Muscle of back (tissue), 13 donors: ENCODE measurements around the gene SFSWAP. TPM values are rescaled to one million over a fixed set of nuclear protein-coding genes. Genes with fewer than 3 reads are reported as not detected.
"Not testable (repeated sequence)": the region's sequence is repeated elsewhere in the genome, so short reads cannot be mapped to it uniquely, and the experiment has no call there.

Experiments used
- DNase-seq, 3 donors: peaks; one replicate each; pipeline versions ENCODE4 v3.0.0 to v3.0.0-alpha.2; 2013
- long read RNA-seq, 9 donors: transcript quantifications; one replicate each; lab custom pipeline, GENCODE V29; 2026
- polyA plus RNA-seq, 10 donors: library from polyadenylated mRNA; unstranded; fragments of 120-200 nt; gene quantifications; one replicate each; pipeline ENCODE4 v1.2.1, GENCODE V29; 2013; ENCODE audit not compliant: insufficient read length in 10 of 10

The SFSWAP gene
- 10 to 100 TPM; 24.5 to 45.6 (median 30.9) TPM for polyA plus RNA-seq
- long read RNA-seq, donor 1, full-length matches to known transcripts = 4 of 4 reads
- long read RNA-seq, donor 1, partial matches to known transcripts = 0 of 4 reads
- long read RNA-seq, donor 1, other reads (novel, unspliced or antisense) = 0 of 4 reads
- long read RNA-seq, donor 2 = 0 reads
- long read RNA-seq, donor 3 = 0 reads
- long read RNA-seq, donor 4, partial matches to known transcripts = 0 of 1 reads
- long read RNA-seq, donor 4, other reads (novel, unspliced or antisense) = 0 of 1 reads
- long read RNA-seq, donor 5 = 0 reads
- long read RNA-seq, donor 6, partial matches to known transcripts = 14 of 16 reads
- long read RNA-seq, donor 6, other reads (novel, unspliced or antisense) = 0 of 16 reads
- long read RNA-seq, donor 7, partial matches to known transcripts = 5 of 6 reads
- long read RNA-seq, donor 7, other reads (novel, unspliced or antisense) = 0 of 6 reads
- long read RNA-seq, donor 8, partial matches to known transcripts = 0 of 2 reads
- long read RNA-seq, donor 8, other reads (novel, unspliced or antisense) = 0 of 2 reads
- long read RNA-seq, donor 9, partial matches to known transcripts = 0 of 1 reads
- long read RNA-seq, donor 9, other reads (novel, unspliced or antisense) = 0 of 1 reads

DNA sequence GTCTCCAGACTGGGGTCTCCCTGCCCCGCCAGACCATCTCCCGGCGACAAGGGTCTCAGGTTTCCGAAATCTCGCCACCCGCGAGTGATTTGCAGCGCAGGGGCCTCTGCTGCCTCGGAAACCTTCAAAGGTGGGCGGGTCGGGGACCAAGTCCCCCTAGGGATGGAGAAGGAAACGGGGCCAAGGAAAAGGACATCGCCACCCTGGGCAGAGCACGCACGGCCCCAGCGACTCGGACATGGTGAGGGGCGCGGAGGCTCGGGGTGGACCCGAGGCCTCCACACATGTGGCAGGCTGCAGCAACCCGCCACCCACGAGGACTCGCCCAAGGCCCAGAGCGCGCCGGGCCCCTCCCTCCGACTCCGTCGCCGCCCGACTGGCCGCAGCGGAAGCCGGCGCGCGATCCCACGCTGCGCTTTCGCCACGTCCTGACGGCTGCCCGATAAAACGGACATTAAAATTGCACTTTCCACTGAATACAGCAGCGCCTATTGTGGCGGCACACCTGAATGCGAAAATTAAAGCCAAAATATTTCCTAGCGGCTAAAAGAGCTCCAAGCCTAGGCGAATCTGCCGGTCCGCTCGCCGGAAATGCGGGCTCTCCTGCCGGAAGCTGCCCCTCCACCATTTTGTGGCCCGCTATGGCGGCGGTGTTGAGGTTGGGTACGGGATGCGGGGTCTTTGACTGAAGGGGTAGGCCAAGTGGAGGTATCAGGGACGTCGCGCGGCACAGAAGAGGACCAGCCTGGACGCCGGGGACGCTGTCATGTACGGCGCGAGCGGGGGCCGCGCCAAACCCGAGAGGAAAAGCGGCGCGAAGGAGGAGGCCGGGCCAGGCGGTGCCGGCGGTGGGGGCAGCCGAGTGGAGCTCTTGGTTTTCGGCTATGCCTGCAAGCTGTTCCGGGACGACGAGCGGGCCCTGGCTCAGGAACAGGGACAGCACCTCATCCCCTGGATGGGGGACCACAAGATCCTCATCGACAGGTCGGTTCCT lies at the start of gene SFSWAP:
SFSWAP (plus strand) TSS at position 627 of the 994 bp plus-strand sequence; CDS start at position 767, 140 bp downstream.
- peak; percentile 74 to 96 (median 87) for DNase-seq

DNA sequence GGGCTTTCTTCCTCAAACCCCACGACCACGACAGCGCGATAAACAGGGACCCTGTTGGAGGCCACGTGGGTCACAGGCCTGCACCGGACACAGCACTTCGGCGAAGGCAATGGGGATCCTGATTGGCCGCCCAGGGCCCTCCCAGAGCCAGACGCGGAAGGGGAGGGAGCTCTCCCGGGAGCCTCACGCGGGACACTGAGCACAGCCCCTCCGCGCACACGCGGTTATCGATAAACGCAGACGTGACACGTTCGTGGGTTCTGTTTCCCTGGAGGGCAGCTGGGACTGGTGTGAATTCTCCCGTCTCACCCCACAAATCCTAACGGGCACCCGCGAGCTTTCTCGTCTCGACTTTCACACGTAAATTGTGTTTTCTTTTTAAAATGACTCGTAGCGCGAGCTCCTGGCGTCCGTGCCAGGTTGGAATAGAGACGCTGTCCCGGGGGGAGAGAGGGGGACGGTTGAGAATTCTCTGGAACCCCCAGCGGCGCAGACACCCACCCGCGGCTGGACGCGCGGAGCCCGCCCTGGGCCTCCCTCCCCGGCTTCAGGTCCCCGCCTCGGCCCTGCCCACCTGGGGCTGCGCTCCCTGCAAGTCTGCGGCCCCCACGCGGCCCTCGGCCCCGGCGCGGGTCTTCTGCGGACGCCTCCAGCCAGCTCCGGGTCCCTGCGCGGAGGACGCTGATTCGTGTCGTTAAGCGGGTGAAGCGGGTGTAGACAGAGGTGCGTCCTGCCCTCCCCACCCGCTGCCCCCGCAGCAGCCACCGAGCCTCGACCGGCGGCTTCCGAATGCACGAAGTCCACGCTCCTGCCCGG lies 49.5 kb upstream of the SFSWAP start:
- DNase-seq = not testable (repeated sequence)

DNA sequence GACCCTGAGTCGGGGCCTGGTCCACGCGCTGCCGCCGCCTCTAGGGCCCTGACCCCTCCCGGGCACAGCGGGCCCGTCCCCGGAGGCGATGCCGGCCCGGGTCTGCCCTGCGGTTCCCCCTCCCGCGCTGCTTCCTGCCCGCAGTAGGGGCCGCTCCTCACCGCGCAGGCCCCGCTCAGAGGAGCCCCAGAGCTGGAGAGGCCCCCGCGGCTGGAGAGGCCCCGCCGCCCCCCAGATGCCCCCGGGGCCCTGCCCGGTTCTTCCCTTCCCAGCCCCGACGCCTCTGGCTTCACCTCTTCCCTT lies 49.0 kb upstream of the SFSWAP start:
- not testable (repeated sequence) for DNase-seq

DNA sequence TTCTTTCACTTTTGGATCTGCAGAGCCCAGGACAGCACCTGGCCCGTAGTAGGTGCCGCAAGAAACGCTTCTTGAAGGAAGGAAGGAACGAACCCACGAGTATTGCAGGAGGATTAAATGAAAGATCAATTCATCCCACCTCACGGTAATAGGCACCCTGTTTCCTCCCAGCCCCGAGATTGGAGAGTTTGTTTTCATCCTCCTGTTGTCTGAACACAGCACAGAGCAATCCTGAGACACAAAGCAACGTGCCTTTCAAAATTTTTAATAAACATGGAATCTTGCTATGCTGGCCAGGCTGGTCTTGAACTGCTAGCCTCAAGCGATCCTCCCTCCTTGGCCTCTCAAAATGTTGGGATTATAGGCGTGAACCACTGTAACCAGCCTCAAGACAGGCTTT lies 48.5 kb upstream of the SFSWAP start:
- not testable (repeated sequence) for DNase-seq

DNA sequence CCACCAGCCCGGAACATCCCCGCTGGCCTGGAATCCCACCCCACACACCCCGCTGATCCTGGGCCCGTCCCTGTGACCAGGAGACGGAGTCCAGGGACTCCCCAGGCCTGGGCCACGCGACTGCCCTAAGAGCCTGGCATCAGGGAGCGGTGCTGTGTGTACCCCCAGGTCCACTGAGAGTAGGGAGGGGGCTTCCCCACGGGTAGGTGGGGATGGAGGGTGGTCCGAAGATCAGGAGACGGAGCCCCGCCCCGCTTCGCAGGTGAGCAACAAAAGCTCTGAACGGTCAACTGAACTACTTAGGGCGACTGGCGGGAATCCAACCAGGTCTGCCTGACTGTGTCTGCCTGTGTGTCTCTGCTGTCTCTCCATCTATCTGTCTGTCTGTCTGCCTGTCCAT lies 45.2 kb upstream of the SFSWAP start:
- DNase-seq = not testable (repeated sequence)

DNA sequence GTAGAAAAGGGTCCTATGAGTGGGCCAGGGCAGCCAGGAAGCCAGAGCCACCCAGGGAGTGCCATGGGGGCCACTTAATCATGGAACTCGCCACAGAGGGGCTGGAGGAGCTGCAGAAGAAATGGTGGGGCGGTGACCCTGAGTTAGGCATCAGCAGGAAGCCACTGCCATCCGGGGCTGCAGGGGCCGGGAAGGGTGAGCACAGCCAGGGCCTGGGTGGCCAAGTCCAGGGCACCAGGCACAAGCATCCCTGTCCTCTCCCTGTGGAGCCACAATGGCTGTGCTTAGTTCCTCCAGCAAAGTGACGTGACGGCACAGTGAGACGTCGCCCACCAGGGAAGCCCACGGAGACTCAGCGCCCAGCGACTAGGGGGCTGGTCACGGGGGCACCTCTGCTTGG lies 44.4 kb upstream of the SFSWAP start:
- DNase-seq = not testable (repeated sequence)

DNA sequence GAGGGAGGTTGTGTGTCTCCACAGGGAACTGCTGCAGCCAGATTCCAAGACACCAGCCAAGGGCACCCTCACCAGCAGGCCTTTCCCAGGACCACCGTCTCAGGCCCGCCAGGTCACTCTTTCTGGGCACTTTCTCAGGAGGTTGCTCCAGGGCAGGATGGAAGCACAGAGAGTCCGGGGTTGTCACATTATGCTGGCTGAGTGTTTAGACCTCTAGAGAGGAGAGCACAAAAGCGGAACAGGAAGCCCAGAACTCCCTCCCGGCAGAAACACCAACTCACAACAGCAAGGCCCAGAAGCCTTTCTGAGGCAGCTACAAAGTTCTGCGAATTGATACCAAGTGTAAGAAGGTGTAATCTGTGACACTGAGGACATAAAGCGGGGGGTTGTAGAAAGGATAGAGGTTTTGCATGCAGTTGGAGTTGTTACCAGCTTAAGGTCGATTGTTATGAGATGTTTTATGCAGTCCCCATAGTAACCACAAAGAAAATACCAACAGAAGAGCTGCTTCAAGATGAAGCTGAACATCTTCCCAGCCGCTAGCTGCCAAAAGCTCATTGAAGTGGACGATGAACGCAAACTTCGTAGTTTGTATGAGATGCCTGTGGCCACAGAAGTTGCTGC lies 43.8 kb upstream of the SFSWAP start:
- DNase-seq = not testable (repeated sequence)

DNA sequence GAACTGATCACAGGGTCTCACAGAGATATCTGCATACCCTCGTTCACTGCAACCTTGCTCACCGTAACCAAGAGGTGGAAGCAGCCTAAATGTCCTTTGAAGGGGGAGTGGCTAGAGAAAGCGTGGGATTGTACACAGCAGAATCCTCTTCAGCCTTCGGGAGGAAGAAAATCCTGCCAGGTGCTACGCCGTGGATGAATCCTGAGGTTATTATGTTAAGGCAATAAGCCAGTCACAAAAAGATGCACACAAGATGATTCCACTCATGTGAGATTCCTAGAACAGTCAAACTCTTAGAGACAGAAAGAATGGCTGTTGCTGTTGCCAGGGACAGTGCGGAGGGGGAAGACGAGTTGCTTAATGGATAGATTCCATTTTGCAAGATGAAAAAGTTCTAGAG lies 39.6 kb upstream of the SFSWAP start:
- DNase-seq = no peak

DNA sequence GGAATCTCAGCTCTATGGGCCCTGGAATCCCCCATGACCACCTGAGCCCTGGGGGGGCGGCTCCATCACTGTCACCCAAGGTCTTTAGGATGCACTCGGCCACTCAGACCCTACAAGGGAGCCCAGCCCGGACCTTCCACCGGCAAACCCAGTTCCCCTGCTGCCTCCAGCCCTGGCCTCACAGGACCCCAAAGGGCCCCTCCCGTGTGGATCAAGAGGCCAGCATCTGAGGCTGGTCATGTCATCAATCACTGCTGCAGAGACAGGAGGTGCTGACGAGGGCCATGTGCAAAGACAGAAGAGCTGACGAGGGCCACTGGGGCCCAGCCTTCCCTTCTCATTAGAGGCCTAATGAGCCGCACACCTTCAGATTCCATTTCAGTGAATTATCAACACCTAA lies 39.0 kb upstream of the SFSWAP start:
- DNase-seq = no peak

DNA sequence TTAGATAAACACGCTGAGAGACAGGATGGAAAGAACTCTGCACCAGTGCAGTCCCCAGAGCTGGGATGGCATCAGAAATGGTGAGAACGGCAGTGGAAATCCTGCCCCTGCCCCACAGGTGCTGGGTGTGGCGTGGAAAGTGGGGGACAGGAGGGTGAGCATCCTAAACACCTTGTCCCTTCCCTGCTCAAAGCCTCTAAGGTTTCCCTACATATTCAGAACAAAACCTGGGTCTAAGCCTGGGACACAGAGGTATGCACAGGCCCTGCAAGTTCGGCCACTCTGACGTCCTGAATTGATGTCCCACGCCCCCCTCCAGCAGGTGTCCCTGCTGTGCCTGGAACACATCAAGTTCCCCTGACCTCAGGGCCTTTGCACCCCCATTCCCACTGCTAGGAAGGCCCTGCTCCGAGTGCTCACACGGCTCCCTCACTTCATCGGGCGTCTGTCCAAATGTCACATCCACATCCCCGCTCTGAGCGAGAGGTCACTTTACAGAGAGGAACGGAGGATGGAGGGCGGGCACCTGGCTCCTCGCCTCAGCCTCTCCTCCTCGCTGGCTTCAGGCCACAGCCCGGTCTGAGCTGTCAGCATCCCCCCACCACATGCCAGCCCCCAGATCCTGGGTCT lies 38.5 kb upstream of the SFSWAP start:
- DNase-seq = no peak

DNA sequence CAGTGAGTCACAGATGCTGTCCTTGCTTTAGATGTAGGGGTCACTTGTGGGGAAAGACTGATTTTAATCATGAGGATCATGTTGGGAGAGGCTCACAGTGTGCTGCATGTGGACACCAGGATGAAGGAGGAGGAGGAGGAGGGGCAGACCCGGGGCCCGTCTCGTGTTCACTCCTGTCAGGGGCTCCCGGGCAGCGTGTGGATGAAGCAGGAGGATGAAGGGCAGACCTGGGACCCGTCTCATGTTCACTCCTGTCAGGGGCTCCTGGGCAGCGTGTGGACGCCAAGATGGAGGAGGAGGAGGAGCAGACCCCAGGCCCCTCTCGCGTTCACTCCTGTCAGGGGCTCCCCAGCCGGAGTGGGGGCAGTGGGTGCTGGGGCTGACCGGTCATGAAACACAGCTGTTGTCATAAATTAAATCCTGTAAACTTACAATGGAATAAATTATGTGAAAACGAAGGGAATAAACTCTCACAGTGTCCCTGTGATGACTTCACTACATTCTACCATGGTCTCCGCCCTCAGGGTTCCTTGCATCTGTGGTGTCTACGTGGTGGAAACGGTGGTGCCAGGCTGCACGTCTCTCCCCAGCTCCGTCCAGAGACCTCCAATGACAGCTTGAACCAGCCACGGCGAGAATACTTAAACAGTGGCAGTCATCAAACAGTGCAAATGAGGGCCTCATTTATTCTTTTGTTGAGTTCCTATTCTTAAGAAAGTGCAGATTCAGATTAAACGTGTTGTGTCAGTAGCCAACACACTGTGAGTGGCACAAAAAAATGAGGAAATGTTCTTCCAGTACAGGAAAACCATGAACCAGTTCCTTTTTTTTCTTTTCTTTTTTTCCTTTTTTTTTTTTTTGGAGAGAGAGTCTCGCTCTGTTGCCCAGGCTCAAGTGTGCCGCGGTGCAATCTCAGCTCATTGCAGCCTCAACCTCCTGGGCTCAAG lies 37.7 kb upstream of the SFSWAP start:
- peak in 1 of 3 donors; percentile 7 for DNase-seq

DNA sequence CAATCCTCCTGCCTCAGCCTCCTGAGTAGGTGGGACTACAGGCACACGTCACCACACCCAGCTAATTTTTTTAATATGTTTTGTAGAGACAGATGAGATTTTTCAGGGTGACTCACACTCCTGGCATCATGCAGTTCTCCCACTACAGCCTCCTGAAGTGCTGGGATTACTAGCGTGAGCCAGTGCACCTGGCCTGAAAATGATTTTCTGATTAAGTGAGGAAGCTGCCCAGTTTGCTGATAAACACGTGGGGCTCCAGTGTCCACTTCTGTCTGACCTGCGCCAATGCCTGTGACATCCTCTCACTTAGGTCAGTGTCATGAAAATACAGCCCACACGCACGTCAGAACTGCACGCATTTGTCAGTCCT lies 37.0 kb upstream of the SFSWAP start:
- DNase-seq = no peak

DNA sequence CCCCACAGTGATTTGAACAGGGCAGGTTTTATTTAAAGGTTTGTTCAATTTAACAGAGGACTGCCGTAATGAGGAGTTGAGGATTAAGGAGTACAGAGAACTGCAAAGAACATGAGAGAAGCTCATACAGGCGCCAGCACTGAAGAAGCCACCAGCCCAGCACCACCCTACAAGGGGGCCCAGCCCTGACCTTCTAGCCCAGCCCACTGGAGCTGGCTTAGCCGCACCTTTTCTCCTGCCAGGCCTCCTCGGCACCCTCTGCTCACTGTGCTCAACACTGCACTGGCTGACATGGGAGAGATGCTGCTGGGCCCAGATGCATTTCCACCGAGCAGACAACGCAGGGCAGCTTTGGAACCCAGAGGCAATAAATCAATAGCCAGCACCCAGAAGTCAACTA lies 36.5 kb upstream of the SFSWAP start:
- DNase-seq = no peak

DNA sequence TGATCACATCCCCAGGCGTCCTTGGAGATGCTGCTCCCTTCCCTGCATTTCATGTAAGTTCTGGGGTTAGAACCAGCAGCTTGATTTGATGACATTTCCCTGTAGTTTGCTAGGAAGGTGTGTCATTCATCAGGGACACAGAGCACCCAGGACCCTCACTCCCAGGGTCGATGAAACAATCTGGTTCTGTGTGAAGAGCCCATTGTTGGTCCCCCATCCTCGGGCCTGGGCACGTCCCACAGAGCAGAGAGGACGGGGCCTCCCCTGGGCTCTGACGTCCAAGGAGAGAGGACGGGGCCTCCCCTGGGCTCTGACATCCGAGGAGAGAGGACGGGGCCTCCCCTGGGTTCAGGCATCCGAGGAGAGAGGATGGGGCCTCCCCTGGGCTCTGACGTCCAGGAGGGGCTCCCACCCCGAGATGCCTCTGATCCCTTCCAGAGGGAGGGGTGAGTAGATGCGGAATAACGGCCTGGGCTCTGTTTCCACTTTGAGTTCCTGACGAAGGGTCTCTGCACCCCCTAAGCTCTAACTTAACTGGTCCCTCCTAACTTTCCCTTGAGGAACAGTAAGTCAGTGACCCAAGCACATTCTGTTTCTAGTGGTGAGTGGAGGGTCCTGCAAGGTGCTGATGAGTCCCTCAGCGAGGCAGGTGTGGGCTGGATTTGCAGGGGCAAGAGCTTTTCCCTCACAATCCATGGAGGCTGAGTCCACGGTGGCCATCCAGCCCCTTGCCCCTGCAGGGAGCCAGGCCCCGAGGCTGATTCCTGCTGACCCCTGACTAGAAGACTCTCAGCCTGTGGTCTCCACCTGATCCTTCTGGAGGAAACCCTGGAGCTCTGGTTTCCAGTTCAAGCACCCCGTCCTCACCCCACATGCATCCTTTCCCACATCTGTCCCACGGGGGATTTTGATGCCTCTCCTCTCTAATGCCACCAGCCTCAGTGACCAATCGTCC lies 35.5 kb upstream of the SFSWAP start:
- DNase-seq = no peak

DNA sequence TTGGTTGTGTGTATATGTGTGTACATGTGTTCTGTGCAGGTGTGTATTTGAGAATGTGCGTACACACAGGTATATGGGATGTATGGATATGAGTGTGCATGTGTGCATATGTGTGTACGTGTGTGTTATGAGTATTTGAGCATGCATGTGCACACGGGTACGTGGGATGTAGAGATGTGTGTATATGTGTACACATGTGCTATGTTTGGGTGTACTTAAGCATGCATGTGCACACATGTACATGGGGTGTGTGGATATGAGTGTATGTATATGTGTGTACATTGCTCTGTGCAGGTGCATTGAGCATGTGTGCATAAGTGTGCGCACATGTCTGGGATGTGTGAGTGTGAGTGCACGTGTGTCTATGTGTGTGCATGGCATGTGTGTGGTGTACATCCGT lies 34.3 kb upstream of the SFSWAP start:
- no peak for DNase-seq

DNA sequence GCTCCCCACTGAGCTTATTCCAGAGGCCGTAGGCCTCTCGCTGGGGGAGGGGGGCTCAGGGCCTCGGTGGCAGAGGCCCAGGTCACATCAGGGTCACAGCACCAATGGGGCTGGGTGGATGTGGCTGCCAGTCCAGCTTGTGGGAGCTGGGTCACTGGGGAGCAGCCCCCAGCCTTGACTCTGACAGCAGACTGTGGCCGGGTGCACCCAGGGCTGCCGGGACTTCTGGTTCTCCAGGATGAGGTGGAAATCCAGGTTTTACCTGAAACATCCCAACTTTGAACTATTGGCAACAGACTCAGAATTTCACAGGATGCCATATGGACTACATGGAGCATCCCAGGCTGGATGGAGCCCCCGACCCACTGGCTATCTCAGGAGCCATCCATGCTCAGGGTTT lies 33.8 kb upstream of the SFSWAP start:
- DNase-seq = not testable (repeated sequence)

DNA sequence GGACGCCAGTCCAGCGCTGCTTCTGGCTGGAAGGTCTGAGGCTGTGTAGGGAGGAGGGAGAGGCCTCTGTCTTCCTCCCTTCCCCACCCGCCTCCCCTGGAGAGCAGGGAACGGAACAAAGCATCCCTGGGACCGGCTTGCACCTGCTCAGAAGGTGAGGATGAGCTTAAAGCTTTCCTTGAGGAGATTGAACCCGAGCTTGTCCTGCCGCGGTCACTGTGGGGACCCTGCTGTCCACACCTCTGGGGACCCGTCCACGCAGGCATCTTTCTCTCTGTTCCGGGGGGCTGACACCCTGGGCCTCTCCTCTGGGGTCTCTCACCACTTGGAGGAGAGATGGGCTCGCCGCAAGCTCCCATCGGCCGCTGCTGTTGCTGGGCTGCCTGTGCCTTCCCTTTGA lies 33.2 kb upstream of the SFSWAP start:
- no peak for DNase-seq
